ENCODE results near the gene APOBEC3C. TPM values are rescaled to one million over a fixed set of nuclear protein-coding genes. Genes with fewer than 3 reads are reported as not detected.
"Not testable (repeated sequence)": the region's sequence is repeated elsewhere in the genome, so short reads cannot be mapped to it uniquely, and the experiment has no call there.

APOBEC3C gene
- polyA plus RNA-seq, 1 donor from 2014 or later: 268 TPM

DNA sequence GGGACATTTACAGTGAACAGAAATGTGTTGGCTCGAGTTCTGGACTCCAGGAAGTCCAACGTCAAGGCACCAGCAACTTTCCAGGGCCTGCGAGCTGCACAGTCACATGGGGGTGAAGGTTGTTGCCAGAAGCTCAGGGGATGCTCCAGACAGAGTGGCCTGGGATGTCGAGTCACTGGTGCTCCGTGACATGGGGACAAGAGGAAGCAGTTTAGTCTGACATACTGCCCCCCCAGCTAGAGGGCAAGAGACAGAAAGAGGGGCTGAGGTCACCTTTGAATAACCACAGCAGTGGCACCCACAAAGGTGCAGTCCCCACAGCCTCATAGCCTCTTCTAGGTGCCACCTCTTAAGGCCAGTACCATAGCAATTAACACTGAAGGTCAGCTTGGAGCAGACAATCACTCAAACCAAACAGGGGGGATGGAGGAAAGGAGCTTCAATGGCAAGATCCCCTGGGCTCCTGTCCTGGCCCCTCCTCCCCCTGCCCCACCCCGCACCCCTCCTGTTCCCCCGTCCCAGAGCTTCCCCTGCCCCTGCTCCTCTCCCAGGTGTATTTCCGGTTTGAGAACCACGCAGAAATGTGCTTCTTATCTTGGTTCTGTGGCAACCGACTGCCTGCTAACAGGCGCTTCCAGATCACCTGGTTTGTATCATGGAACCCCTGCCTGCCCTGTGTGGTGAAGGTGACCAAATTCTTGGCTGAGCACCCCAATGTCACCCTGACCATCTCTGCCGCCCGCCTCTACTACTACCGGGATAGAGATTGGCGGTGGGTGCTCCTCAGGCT, 10.7 kb downstream of the APOBEC3C start:
- H3K27me3 Mint-ChIP-seq: no peaks in the 10 kb centered on the region
- peaks cover 6 to 28% (median 28%) of the 10 kb centered on the region in 3 donors for H3K4me1 Mint-ChIP-seq
- peaks cover 2% of the 10 kb centered on the region for H3K36me3 Mint-ChIP-seq
- no peaks in the 10 kb centered on the region for H3K9me3 Mint-ChIP-seq
- peak overlapping the region in 2 of 4 donors; percentile 61 to 71 for H3K4me3 Mint-ChIP-seq
- H3K27ac Mint-ChIP-seq: peak overlapping the region in 2 of 3 donors; percentile 67 to 77

DNA sequence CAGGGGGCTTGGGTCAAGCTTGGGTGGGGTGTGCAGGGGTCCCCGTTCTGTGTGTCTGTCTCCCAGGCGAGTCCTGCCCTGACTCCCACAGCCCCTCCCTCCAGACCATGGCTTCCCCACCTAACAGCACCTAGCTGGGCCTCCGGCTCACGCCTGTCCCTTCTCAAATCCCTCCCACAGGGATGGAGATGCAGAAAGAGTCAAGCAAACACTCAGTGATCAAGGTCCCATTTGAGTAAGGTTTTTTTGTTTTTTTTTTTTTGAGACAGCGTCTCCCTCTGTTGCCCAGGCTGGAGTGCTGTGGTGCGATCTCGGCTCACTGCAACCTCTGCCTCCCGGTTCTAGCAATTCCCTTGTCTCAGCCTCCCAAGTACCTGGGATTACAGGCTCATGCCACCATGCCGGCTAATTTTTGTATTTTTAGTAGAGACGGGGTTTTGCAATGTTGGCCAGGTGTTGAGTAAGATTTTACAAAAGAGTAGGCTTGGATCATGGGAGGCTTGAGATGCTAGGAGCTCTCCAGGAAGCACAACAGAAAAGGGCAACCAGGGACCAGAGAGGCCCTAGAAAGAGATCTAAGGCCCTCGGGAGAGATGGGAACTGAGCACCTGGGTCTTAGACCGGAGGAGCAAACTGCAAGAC, 12.6 kb downstream of the APOBEC3C start:
- Mint-ChIP-seq H3K9me3 (no peaks in the 10 kb centered on the region), H3K4me1 (peaks cover 5 to 20% (median 20%) of the 10 kb centered on the region in 3 donors), H3K27ac (peak overlapping the region in 2 of 3 donors; percentile 19 to 39), H3K36me3 (no peaks in the 10 kb centered on the region), H3K27me3 (no peaks in the 10 kb centered on the region), H3K4me3 (peak overlapping the region in 1 of 4 donors; percentile 71)

DNA sequence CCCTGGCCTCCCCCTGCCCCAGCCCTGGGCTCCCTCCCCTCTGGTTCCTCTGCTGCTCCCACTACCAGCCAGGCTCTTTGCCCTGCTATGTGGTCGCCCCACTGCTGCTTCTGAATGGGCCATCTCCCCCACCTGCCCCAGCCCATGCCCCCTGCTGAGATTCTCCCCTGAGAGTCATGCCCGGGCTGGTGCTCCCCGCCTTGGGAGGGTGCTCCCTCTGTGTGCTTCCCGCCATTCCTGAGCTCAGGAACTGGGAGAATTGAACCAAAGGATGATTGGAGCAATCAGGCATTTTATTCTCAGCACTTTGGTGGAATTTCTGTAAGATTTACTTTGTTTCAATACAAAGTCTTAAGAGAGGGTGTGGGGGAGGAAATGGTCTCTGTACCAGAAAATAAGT, 13.7 kb downstream of the APOBEC3C start:
- Mint-ChIP-seq H3K4me3 (no peak overlapping the region), H3K9me3 (no peaks in the 10 kb centered on the region), H3K27me3 (no peaks in the 10 kb centered on the region), H3K27ac (peak overlapping the region in 1 of 3 donors; percentile 39), H3K4me1 (peaks cover 0 to 14% (median 12%) of the 10 kb centered on the region in 3 donors), H3K36me3 (peaks cover 5% of the 10 kb centered on the region)

DNA sequence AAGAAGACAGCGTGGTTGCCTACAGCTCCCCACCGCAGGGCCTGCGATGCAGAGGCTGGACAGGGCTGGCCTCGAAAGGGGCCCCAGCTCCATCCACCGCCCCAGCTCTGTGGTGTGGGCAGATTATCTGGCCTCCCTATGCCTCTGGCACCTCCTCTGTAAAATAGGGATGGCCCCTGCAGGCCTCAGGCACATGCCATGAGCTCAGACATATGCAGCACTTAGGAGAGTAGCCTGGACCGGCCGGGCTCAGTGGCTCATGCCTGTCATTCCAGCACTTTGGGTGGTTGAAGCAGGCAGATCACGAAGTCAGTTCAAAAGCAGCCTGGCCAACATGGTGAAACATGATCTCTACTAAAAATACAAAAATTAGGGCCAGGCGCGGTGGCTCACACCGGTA, 14.2 kb downstream of the APOBEC3C start:
- Mint-ChIP-seq H3K36me3 (peaks cover 5% of the 10 kb centered on the region), H3K4me1 (peaks cover 0 to 14% (median 12%) of the 10 kb centered on the region in 3 donors), H3K4me3 (no peak overlapping the region), H3K9me3 (no peaks in the 10 kb centered on the region), H3K27me3 (no peaks in the 10 kb centered on the region), H3K27ac (peak overlapping the region in 2 of 3 donors; percentile 13 to 39)

DNA sequence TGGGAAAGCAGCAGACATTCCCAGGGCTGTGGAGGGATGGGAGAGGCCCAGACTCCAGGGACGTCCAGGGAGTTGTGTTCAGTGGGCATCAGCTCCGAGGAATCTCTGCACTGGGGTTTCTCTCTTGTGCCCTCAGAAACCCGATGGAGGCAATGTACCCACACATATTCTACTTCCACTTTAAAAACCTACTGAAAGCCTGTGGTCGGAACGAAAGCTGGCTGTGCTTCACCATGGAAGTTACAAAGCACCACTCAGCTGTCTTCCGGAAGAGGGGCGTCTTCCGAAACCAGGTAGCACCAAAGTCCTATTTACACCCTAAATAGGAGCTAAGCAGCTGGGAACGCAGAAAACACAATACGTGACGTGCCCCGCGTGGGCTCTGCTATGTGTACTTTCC, 15.2 kb downstream of the APOBEC3C start:
- H3K27me3 Mint-ChIP-seq: no peaks in the 10 kb centered on the region
- peaks cover 5% of the 10 kb centered on the region for H3K36me3 Mint-ChIP-seq
- peak overlapping the region in 1 of 4 donors; percentile 28 for H3K4me3 Mint-ChIP-seq
- H3K4me1 Mint-ChIP-seq: peaks cover 0 to 10% (median 7%) of the 10 kb centered on the region in 3 donors
- H3K9me3 Mint-ChIP-seq: no peaks in the 10 kb centered on the region
- no peak overlapping the region for H3K27ac Mint-ChIP-seq

DNA sequence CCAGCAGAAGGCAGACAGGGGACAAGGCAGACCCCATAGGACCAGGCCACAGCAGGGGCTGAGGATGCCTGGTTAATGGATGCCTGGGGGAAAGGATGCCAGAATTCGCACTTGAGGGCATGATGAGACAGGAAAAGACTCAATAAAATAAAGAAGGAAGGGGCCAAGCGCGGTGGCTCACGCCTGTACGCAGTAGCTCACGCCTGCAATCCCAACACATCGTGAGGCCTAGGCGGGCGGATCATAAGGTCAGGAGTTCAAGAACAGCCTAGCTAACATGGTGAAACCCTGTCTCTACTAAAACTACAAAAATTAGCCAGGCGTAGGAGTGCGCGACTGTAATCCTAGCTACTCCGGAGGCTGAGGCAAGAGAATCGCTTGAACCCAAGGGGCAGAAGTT, 16.6 kb downstream of the APOBEC3C start:
- Mint-ChIP-seq H3K27me3 (no peaks in the 10 kb centered on the region), H3K4me1 (peaks cover 0 to 4% (median 2%) of the 10 kb centered on the region in 3 donors), H3K4me3 (no peak overlapping the region), H3K36me3 (peaks cover 5% of the 10 kb centered on the region), H3K27ac (no peak overlapping the region), H3K9me3 (no peaks in the 10 kb centered on the region)

DNA sequence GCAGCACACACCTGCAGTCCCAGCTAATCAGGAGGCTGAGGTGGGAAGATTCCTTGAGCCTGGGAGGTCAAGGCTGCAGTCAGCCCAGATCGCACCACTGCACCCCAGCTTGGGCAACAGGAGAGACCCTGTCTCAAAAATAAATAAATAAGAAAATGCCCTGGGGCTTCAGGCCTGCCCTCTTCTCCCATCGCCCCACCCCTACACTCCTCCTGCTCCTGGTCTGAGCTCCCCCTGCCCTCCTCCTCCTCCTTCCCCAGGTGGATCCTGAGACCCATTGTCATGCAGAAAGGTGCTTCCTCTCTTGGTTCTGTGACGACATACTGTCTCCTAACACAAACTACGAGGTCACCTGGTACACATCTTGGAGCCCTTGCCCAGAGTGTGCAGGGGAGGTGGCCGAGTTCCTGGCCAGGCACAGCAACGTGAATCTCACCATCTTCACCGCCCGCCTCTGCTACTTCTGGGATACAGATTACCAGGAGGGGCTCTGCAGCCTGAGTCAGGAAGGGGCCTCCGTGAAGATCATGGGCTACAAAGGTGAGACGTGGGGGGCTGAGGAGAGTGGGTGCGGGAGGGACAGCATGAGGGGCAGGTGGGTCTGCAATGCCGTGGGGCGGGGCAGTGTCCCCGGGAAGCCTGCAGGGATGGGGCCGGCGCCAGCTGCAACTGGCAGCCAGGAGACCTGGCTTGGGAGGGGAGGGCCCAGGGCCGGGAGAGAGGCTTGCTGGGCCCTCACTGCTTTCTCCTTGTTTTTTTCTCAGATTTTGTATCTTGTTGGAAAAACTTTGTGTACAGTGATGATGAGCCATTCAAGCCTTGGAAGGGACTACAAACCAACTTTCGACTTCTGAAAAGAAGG, 17.6 kb downstream of the APOBEC3C start:
- not testable (repeated sequence) for H3K27me3 Mint-ChIP-seq, H3K4me3 Mint-ChIP-seq, H3K4me1 Mint-ChIP-seq, H3K27ac Mint-ChIP-seq, H3K9me3 Mint-ChIP-seq, H3K36me3 Mint-ChIP-seq

DNA sequence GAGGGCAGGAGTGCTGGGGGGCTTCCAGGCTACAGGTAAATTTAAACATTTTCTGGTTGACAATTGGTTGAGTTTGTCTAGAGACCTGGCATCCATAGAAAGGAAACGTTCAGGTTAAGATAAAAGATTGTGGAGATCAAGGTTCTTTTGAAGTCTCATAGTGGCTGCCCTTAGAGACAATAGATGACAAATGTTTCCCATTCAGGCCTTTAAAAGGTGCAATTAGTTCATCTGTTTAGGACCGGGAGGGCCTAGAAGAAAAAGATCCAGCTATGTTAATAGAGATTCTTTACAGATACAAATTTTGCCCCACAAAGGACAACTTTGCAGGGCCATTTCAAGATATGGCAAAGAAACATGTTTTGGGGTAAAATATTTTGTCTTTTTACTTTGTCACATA, 23.0 kb downstream of the APOBEC3C start:
- H3K27me3 Mint-ChIP-seq, H3K36me3 Mint-ChIP-seq, H3K9me3 Mint-ChIP-seq: not testable (repeated sequence)
- H3K4me1 Mint-ChIP-seq: peaks cover 11 to 14% (median 14%) of the 10 kb centered on the region in 3 donors
- peak overlapping the region in 1 of 4 donors; percentile 7 for H3K4me3 Mint-ChIP-seq
- H3K27ac Mint-ChIP-seq: peak overlapping the region in 2 of 3 donors; percentile 12 to 67

DNA sequence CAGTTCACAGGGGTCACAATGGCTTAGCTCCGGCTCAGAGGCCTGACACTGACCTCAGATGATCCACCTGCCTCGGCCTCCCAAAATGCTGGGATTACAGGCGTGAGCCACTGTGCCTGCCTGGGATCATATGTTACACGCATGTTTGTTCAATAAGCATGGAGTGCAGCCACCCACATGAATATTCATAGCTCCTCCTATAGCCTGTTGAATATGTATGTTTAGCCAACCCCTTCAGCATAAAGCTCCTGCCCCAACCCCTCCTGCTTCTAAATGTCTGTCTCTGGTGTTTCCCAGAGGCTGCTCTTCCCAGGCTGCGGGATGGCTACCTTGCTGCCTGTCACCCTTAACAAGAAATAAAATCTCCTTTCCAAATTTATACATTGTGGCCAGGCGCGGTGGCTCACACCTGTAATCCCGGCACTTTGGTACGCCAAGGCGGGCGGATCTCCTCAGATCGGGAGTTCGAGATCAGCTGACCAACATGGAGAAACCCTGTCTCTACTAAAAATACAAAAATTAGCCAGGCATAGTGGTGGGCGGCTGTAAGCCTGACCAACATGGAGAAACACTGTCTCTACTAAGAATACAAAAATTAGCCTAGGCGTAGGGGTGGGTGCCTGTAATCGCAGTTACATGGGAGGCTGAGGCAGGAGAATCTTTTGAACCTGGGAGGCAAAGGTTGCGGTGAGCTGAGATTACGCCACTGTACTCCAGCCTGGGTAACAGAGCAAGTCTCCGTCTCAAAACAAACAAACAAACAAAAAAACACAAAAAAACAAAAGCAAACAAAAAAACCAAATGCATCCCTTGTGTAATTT, 25.5 kb downstream of the APOBEC3C start:
- no peaks in the 10 kb centered on the region for H3K27me3 Mint-ChIP-seq
- peaks cover 4% of the 10 kb centered on the region for H3K36me3 Mint-ChIP-seq
- peaks cover 14 to 19% (median 14%) of the 10 kb centered on the region in 3 donors for H3K4me1 Mint-ChIP-seq
- peak overlapping the region; percentile 55 to 90 (median 85) for H3K4me3 Mint-ChIP-seq
- H3K9me3 Mint-ChIP-seq: no peaks in the 10 kb centered on the region
- peak overlapping the region in 2 of 3 donors; percentile 83 to 96 for H3K27ac Mint-ChIP-seq

DNA sequence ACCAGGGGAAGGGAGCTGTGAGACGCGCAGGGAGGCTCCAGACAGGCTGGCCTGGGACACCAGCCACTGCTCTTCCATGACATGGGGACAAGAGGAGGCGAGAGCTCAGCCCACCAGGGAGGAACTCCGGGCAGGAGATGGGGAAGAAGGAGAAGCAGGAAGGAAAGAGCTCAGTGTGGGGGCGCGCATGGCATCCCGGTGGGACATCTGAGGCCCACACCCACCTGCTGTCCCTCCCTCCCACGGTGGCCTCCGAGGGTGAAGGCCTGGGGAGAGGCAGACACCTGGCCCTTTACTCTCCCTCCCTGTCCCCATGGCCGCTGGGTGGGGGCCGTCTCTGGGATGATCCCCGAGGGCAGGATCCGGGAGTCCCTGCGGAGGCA, 26.1 kb downstream of the APOBEC3C start:
- peak overlapping the region; percentile 83 to 97 (median 96) for H3K27ac Mint-ChIP-seq
- not testable (repeated sequence) for H3K9me3 Mint-ChIP-seq, H3K36me3 Mint-ChIP-seq, H3K27me3 Mint-ChIP-seq
- peaks cover 14 to 23% (median 18%) of the 10 kb centered on the region in 3 donors for H3K4me1 Mint-ChIP-seq
- H3K4me3 Mint-ChIP-seq: peak overlapping the region; percentile 55 to 90 (median 85)

DNA sequence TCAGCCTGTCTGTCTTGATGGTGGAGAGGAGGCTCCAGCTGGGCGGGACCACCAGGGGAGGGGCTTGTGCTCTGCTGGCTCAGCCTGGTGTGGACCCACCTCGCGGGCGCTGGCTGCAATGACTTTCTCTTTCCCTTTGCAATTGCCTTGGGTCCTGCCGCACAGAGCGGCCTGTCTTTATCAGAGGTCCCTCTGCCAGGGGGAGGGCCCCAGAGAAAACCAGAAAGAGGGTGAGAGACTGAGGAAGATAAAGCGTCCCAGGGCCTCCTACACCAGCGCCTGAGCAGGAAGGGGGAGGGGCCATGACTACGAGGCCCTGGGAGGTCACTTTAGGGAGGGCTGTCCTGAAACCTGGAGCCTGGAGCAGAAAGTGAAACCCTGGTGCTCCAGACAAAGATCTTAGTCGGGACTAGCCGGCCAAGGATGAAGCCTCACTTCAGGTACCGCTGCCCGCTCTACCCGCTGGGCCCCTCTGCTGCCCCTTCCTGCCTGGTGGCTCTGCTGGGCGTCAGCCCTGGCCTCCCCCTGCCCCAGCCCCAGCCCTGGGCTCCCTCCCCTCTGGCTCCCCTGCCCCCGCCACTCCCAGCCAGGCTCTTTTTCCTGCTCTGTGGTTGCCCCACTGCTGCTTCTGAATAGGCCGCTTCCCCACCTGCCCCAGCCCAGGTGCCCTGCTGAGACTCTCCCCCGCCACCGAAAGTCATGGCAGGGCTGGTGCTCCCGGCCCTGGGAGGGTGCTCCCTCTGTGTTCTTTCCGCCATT, 26.7 kb downstream of the APOBEC3C start, which contains the start of gene APOBEC3F:
APOBEC3F (plus strand) TSS at position 327 of the 759 bp plus-strand sequence; CDS start at position 424, 97 bp downstream.
- H3K36me3 Mint-ChIP-seq, H3K9me3 Mint-ChIP-seq, H3K27me3 Mint-ChIP-seq: not testable (repeated sequence)
- H3K27ac Mint-ChIP-seq: peak within 1 kb of the TSS; percentile 83 to 97 (median 96)
- peaks cover 14 to 28% (median 18%) of the 10 kb centered on the region in 3 donors for H3K4me1 Mint-ChIP-seq
- H3K4me3 Mint-ChIP-seq: peak within 1 kb of the TSS; percentile 87 to 96 (median 94)

DNA sequence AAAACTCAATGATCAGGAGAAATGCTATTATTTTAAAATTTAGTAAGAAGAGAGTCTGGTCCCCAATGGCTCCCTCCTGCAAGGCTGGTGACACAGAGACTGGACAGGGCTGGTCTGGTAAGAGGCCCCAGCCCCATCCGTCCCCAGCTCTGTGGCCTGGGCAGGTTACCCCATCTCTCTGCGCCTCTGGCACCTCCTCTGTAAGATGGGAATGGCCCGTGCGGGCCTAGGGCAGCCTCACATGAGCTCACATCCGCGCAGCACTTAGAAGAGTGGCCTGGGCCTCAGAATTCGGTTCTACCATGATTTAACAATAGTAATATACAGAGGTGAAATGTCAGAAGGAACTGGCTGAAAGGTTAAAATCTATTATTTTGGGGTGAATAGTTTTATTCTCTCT, 27.9 kb downstream of the APOBEC3C start:
- Mint-ChIP-seq H3K4me1 (peaks cover 9 to 33% (median 19%) of the 10 kb centered on the region in 3 donors), H3K36me3 (peaks cover 4% of the 10 kb centered on the region), H3K27ac (peak overlapping the region; percentile 83 to 97 (median 96)), H3K4me3 (peak overlapping the region; percentile 87 to 96 (median 94)), H3K27me3 (no peaks in the 10 kb centered on the region), H3K9me3 (no peaks in the 10 kb centered on the region)

DNA sequence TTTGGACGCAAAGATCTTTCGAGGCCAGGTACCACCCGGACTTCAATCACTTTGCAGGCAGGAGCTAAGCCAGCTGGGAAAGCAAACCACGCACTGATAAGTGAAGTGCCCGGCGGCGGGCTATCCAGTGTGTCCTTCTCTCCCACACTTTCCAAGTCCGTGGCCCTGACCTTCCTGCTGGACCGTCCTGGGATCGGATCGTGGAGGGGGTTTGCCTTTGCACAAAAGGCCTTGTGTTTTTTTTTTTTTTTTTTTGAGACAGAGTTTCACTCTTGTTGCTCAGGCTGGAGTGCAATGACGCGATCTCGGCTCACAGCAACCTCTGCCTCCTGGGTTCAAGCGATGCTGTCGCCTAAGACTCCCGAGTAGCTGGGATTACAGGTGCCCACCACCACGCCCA, 29.0 kb downstream of the APOBEC3C start:
- not testable (repeated sequence) for H3K4me3 Mint-ChIP-seq, H3K36me3 Mint-ChIP-seq, H3K9me3 Mint-ChIP-seq, H3K27me3 Mint-ChIP-seq
- H3K27ac Mint-ChIP-seq: peak overlapping the region in 1 of 3 donors; percentile 27
- peaks cover 9 to 30% (median 22%) of the 10 kb centered on the region in 3 donors for H3K4me1 Mint-ChIP-seq
